Hypothalamus (tissue), 51 donors: ENCODE results near the gene CEBPB.
A peak's percentile ranks its signal among the peaks of the same experiment; 100 is the strongest.
"Not testable (repeated sequence)": the region's sequence is repeated elsewhere in the genome, so short reads cannot be mapped to it uniquely, and the experiment has no call there.

Experiments used
- DNase-seq, 51 donors: peaks; one replicate each; lab custom pipeline; 2025; lab: John Stamatoyannopoulos, UW

The CEBPB gene

GRCh38 chr20:50191544-50192363 is 1.1 kb downstream of the CEBPB start:
- DNase-seq = peak in 20 of 51 donors; percentile 6 to 64 (median 40)

GRCh38 chr20:50192364-50193198 is 2.0 kb downstream of the CEBPB start:
- DNase-seq = peak in 29 of 51 donors; percentile 18 to 78 (median 40)

- DNase-seq = peak in 15 of 51 donors; percentile 10 to 57 (median 20)
These were observed 2.7 kb downstream of the CEBPB start for GRCh38 chr20:50193199-50193835.

GRCh38 chr20:50193836-50194421 is 3.3 kb downstream of the CEBPB start:
- DNase-seq = peak in 10 of 51 donors; percentile 6 to 50 (median 22)

GRCh38 chr20:50194422-50194830 is 3.8 kb downstream of the CEBPB start:
- peak in 2 of 51 donors; percentile 38 to 50 for DNase-seq

- DNase-seq = no peak
These were observed 4.3 kb downstream of the CEBPB start for GRCh38 chr20:50194831-50195523.

- DNase-seq = no peak
These were observed 5.0 kb downstream of the CEBPB start for GRCh38 chr20:50195524-50196120.

- no peak for DNase-seq
These were observed 5.6 kb downstream of the CEBPB start for GRCh38 chr20:50196248-50196647.

GRCh38 chr20:50196896-50197295 is 6.3 kb downstream of the CEBPB start:
- no peak for DNase-seq

- no peak for DNase-seq
These were observed 7.0 kb downstream of the CEBPB start for GRCh38 chr20:50197463-50198179.

GRCh38 chr20:50198180-50198666 is 7.6 kb downstream of the CEBPB start:
- no peak for DNase-seq

GRCh38 chr20:50198716-50199115 is 8.1 kb downstream of the CEBPB start:
- no peak for DNase-seq

- no peak for DNase-seq
These were observed 9.1 kb downstream of the CEBPB start for GRCh38 chr20:50199703-50200102.

- DNase-seq = no peak
These were observed 10.0 kb downstream of the CEBPB start for GRCh38 chr20:50200482-50201104.

- DNase-seq = not testable (repeated sequence)
These were observed 11.1 kb downstream of the CEBPB start for GRCh38 chr20:50201710-50202109.

- no peak for DNase-seq
These were observed 12.0 kb downstream of the CEBPB start for GRCh38 chr20:50202677-50203076.

- no peak for DNase-seq
These were observed 13.6 kb downstream of the CEBPB start for GRCh38 chr20:50203951-50204937.
